ENCODE results near the gene TSEN54.

- TF ChIP-seq CTCF (IDR thresholded peaks at IDR 0.05; ENCODE audit: poor library complexity) (no peak), EZH2phosphoT487 (IDR thresholded peaks at IDR 0.05; ENCODE audit: low read depth, severe bottlenecking, unreplicated experiment) (no peak), EZH2 (IDR thresholded peaks at IDR 0.05; ENCODE audit: borderline replicate concordance) (no peak)
Measured at GRCh38 chr17:75571885-75572215, 55.5 kb downstream of the TSEN54 start.

Measured in hepatocyte (in vitro differentiated cells).